H4 (cell line): ENCODE results near the gene ASCL2. TPM values are rescaled to one million over a fixed set of nuclear protein-coding genes. Genes with fewer than 3 reads are reported as not detected.

Experiments used
- DNase-seq: peaks from one replicate; pipeline ENCODE4 v3.0.0-alpha.2; 2015; ENCODE audit warnings: low spot score
- total RNA-seq: library from RNA; depleted of rRNA; stranded (reverse); fragments of >200 nt; shearing (Covaris generic); gene quantifications from 2 replicates; pipeline ENCODE4 v1.2.3, GENCODE V29; 2014

ASCL2 gene
- total RNA-seq, 1 experiment from 2014 or later = not detected

- DNase-seq = no peak
These were observed 38.3 kb upstream of the ASCL2 start for GRCh38 chr11:2308713-2309112.

DNA sequence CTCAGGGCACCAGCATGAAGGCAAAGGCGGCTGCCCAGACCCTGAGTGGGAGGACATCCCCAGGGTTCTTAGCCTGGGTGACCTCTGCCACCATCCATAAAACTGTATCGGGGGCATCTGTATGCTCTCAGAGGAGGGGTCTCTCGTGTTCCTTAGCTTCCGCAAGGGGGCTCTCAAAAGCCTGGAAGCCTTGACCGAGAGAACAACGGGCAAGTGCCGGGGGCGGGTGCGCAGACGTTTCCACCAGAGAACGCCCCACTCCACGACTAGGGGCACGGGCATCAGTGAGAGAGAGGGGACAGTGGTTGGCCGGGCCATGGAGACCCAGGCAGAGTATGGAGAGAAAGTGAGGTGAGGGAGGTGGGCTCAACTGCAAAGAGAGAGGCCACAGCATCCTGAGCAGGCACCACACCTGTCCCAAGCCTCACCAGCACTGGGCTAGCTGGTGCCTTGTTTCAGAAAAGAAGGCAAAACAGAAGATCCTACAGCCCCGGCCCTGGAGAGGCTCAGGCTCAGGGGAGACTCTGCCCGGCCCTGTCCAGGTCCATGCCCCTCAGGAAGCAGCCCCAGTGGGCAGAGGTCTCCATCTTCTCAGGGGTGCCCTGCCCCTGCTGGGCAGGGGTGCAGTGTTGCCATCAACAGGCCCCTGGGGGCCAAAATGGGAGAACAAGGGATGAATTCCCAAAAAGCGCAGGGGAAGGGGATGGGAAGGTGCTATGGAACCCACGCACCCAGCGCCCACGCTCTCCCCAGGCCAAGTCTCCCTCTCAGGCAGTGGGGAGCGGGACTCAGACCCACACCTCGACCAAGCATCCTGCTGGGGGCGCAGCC lies 37.3 kb upstream of the ASCL2 start:
- DNase-seq = no peak

DNA sequence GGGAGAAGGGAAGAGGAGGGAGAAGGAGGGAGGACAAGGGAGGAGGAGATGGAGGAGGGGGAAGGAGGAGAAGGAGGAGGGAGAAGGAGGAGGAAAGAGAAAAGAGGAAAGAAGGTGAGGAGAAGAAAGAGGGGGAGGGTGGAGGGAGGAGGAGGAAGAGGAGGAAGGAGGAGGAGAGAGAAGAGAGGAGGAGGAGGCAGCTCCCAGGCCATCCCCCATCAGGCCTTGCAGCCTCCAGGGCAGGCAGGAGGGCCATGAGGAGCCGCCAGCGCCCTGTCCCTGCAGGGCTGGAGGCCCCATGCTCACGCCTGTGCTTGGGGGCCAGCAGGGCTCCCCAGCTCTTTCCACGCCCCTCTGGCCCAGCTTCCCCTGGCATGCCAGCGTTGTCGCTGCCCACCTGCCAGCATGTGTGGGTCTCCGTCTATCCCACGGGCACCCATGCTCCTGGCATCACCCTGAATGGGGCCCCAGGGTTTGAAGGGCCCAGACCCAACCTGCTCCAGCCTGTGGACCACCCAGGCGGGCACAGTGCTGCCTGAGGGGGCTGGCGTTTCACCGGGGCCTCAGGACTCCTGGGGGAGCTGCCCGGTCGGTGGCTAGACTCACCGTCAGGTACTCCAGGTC lies 36.6 kb upstream of the ASCL2 start:
- peak; percentile 70 for DNase-seq

DNA sequence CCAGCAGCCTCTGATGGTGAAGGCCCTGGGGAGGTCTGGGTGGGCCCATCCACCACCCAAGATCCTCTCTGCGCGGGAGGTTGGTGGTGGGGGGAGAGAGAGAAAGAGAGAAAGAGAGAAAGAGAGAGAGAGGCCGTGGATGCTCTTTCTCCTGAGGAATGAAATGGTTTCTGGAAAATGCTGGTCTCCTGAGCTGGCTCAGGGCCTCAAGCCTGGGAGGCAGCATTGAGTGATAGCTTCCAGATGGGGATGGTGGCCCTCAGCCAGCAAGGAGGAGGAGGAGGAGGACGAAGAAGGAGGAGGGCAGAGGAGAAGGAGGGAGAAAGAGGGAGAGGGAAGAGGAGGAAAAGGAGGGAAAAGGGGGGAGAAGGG lies 36.0 kb upstream of the ASCL2 start:
- peak; percentile 92 for DNase-seq

- peak; percentile 73 for DNase-seq
These were observed 35.5 kb upstream of the ASCL2 start for GRCh38 chr11:2305788-2306451.

- peak; percentile 64 for DNase-seq
These were observed 34.9 kb upstream of the ASCL2 start for GRCh38 chr11:2305140-2305778.

DNA sequence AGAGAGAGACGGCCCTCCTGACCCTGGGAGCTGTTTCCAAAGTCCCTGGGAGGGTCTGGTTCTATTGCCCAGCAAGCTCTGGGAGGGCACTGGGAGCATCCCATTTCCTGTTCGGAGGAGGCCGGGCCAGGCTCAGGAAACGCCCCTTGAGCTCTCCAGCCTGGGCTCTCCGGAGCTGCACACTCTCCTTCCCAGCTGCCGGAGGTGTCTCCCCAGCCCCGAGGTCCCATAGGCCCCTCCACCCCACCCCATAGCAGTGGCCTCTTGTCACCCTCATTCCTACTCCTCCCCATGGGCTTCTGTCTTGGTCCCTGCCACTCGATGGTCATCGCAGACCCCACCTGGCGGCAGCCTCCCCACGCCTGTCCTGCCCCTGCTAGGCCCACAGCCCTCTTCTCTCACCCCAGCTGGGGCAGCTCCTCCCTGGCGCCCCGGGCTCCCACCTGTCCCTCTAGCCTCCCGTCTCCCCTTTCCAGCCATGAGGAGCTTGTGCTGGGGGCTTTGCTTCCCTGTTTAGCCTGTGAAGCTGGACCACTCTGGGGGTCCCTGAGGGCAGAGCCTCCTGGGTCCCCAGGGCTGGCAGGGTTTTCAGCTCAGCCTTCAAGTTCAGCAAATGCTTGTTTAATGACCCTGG lies 34.2 kb upstream of the ASCL2 start:
- no peak for DNase-seq

DNA sequence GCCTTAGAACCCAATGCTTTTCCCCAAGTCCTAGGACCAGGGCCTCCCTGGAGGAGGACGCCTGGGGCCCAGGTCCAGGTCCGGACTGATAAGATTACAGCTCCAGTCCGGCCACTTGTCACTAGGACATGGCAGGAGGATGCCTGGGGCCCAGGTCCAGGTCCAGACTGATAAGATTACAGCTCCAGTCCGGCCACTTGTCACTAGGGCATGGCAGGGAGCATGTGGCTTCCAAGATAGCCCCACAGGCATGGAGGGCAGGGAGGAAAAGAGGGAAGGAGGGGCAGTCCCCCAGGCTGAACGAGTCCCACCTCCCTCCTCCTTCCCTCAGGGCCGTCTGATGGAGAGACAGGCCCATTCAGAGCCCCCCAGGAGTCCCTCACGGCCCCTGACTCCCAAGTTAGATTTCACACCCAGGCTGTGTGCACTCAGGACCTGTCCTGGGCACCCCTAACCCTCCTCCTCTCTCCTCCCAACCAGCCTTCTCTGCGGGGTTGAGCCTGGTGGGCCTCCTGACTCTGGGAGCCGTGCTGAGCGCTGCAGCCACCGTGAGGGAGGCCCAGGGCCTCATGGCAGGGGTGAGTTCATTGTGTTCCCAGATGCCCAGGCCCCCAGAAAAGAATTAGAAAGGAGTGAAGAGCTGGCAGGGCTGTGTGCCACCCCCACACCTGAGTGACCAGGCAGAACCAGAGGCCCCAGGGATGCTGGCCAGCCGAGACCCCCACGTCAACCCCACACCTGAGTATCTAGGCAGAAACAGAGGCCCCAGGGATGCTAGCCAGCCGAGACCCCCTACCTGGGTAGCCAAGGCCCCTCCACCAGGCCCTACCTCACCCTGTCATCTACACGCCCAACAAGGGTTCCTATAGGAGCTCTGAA lies 33.5 kb upstream of the ASCL2 start:
- DNase-seq = no peak

DNA sequence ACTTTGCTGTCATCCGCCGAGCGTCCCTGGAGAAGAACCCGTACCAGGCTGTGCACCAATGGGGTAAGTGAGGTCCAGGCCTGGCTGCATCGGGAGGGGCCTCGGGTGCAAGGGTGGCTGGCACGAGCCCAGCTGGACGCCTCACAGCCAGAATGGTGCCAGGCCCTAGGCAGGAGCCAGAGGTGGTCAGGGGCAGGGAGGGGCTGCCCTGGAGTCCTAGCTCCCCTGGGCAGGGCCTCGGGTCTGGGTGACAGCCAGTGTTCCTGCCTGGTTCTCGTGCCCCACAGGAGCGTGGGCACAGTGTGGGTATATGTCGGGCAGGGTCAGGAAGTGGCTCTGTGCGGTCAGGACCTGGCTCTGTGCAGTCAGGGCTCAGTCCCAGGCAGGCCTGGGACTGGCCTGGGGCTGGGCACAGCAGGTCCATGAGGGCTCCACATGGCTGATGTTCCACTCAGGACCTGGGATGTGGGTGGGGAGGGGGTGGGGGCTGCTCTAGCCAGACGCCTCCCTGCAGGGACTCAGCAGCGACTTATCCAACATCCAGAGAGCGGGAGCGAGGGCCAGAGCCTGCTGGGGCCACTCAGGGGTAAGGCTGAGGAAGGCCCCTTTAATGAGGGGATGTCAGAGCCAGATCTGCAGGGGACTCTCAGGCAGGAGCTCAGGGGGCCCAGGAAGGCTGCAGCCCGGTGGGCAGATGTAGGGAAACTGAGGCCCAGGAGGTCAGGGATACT lies 32.7 kb upstream of the ASCL2 start:
- DNase-seq = no peak

DNA sequence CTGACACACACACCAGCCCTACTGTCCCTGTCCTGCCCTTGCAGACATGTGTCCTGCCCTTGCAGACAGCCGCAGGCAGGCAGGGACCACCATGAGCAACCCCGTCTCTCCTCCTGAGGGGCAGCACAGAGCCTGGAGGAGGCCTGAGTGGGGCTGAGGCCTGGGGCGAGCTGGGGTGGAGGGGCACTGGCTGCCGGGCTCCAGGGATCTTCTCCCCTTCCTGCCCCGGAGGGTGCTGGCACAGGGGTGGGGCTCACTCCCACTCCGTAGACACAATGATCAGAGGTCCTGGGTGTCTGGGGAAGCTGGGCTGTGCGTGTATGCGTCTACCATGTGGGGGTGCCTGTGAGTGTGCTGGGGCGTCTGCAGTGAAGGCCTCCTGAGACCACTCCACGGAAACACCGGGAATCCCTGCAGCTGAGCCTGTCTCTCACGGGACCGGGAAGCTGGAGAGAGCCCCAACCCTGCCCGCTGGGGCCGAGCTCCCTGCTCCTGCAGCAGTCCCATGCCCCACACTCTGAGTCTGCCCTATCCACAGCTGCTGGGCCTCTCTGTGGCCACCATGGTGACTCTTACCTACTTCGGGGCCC lies 32.0 kb upstream of the ASCL2 start:
- DNase-seq = no peak

DNA sequence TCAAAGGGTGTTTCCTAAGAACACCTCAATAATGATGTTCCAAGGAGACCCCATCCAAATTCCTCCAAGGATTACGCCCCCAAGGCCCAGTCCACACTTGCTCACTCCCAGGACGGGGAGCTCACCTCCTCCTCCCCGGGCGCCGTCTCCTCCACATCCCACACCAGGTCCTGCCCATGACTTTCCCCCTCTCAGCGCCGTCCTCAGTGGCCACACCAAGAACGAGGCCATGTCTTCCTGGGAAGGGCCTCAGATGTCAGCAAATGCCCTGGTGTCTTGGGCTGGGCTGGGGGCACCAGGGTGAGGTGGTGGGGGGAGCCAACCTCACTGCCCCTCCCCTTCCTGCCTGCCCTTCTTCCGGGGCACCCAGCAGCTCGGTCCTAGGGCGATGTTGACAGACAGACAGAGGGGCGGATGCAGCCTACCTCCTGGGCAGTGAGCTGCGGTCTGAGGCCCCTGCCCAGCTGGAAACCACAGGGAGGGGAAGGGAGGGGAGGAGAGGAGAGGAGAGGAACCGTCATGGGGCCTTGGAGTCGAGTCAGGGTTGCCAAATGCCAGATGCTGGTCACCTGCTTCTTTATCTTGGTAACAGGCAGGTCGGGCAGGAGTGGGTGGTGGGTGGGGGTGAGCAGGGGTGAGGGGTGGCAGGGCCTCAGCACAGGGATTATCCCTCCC lies 31.4 kb upstream of the ASCL2 start, which contains the start of the genes C11orf21 and TSPAN32:
C11orf21 (minus strand) TSS at position 288 of the 675 bp plus-strand sequence; CDS start at position 178, 110 bp downstream.
TSPAN32 (plus strand) TSS at position 383 of the 675 bp plus-strand sequence; CDS start at position 520, 137 bp downstream.
- DNase-seq = peak; percentile 93

GRCh38 chr11:2300936-2301630 lies 30.7 kb upstream of the ASCL2 start:
- DNase-seq = no peak

GRCh38 chr11:2300290-2300935 lies 30.0 kb upstream of the ASCL2 start:
- no peak for DNase-seq

GRCh38 chr11:2299773-2300172 lies 29.4 kb upstream of the ASCL2 start:
- no peak for DNase-seq

GRCh38 chr11:2298795-2299761 lies 28.7 kb upstream of the ASCL2 start:
- no peak for DNase-seq

- no peak for DNase-seq
These were observed 27.9 kb upstream of the ASCL2 start for GRCh38 chr11:2298131-2298794.
